GM20000 (cell line): ENCODE results near the gene ZNF471.

Experiments
- DNase-seq: peaks from one replicate; pipeline ENCODE4 v3.0.0; 2012; ENCODE audit warnings: low spot score
- CTCF ChIP-seq: IDR thresholded peaks from 2 replicates; pipeline ENCODE4 v1.5.1; 2012; ENCODE audit warnings: mild to moderate bottlenecking, control low read depth; ENCODE audit errors: extremely low read depth, missing control alignments

Gene ZNF471

GRCh38 chr19:56507446-56508289 lies at the start of gene ZNF471:
Gene ZNF471, plus strand, starts transcription at chr19:56507855. Its CDS starts 3,717 bp downstream, at chr19:56511572.
- no peak for TF ChIP-seq CTCF
- DNase-seq, result peak; percentile 35

DNA sequence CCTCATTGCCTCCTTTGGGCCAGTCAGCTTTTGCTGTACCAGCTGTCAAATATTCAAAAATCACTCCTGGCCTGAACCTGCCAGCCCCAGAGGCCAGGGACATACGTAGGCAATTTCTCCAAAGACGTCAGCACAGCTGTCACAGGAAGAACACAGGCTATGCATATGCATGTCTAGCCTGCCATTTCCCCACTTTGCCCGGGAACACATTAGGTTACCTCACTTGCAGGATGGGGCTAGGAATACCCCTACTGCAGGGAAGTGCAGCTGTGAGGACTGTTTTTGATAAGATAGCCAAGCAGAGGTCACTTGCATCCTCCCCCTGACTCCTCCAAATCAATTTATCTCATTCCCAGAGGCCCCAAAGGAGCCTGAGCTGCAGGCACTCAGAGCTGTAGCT lies 33.3 kb upstream of the ZNF471 start:
- no peak for TF ChIP-seq CTCF

DNA sequence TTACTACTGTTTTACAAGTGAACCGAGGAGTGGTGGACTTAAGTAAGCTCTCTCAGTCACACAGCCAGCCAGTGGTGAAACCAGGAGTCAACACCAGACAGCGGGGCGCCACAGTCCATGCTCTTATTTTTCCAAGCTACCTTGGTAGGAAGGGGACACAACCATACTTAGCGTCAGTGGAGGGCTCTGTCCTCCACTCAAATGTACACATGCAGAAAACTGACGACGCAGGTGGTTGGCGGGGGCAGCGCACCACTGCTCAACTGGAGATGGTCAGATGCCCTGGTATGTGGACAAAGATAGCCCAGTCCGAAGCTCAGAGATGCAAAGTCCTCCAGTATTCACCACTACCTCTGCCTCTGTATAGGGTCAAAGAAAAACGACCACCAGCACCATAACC lies 31.6 kb upstream of the ZNF471 start:
- TF ChIP-seq CTCF, result no peak
- no peak for DNase-seq

More for the DNA sequence above, 33.3 kb upstream of the ZNF471 start:
- no peak for DNase-seq

DNA sequence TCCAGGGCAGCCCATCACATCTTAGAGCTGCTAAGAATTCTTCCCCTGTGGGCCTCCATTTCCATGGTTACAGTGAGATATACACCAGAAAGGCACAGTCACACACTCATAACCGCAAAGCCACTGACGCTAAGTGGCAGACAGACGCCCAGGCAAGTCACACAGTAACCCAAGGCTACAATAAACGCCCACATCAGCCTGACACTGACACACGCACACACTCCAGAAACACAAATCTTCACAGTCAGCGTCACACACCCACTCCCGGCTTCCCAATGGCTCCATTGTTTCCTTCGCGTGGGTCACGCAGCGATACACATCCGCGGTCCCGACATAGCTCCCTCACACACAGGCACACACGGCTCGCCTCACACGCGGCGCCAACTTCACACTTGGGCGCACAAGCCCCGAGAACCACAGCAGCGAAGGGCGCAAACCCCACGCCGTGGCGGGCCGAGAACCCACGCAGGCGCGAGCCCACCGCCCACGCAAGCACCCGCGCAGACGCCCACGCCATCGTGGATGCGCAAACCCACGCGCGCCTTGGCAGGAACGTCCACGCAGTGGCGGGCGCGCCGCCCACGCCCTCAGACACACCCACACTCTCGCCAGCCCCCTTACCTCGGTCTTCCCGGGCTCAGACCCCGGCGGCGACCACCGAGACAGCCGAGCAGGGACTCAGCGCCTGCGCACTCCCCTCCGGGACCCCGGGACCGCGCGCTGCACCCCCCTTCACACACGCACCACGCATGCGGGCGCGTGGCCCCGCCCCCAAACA lies 30.8 kb upstream of the ZNF471 start, which contains the start of gene ZNF667:
Gene ZNF667 (minus strand): TSS at position 695 of the 778 bp plus-strand sequence. CDS start 14,975 bp downstream, outside the sequence.
- TF ChIP-seq CTCF, result no peak
- no peak for DNase-seq

DNA sequence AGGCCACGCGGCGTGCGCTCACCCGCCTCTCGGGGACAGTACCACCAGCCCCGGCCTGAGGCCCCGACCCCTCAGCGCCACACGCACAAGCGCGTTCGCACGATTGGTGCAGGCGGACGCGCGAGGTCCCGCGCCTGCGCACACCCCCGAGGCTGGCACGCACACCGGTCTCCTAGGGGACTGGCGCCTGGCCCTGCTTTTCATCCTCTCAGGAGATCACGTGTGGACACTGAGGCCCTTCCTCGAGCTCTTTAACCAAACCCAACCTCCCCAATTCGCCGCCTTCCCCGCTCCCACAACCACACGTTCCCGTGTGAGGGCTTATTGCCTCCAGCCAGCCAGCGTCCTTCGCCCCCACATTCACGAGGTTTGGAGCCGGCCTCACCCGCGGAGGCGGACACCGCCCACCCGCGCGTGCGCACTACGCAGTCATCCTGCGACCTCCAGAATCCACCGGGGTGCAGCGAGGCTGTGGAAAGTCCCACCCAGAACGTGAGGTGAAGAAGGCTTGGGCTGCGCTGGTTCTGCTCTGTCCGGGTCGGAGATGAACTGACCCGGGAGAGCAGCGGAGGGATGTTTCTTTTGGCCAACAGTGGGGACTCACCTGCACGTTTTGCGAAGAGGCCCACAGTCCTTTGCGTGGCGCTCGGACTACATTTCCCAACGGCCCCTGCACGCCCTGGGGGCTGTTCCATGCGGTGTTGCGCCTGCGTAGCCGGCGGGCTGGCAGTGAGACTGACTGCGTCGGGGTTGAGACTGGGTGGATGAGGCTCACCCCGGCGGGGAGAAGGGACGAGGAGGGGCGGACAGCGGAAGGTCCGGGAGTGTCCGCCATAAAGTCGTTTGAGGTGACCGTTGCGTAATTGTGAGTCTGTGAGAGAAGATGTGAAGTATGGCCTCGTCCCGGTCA lies 30.0 kb upstream of the ZNF471 start:
- DNase-seq, result no peak
- no peak for TF ChIP-seq CTCF

- TF ChIP-seq CTCF, result no peak
- DNase-seq, result no peak
Observed at GRCh38 chr19:56491399-56491798, 16.3 kb upstream of the ZNF471 start.
